Stimulated activated CD8-positive, alpha-beta memory T cell treated with anti-CD3 and anti-CD28 coated beads, Interleukin-15, amount 100 ng/mL, for 48 hours (primary cell): Measurements from ENCODE around the gene PROK2.

ENCODE experiments used
- DNase-seq, 2 donors: peaks; one replicate each; pipeline ENCODE4 v3.0.0-alpha.2; 2020; ENCODE audit warnings: low read depth in 2 of 2

PROK2 gene

DNA sequence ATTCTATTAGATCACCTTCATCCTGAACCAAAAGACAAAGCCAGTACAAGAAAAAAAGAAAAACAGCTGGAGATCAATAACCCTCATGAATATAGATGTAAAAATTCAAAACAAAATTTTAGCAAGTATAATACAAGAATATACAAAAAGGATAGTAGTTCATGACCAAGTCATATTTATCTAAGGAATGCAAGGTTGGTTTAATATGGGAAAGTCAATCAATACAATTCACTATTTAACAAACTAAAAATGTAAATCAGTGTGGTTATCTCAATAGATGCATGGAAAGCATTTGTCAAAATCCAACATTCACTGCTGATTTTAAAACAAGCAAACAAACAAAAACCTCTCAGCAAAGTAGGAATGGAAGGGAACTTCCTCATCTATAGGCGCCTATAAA is 42.3 kb downstream of the PROK2 start:
- DNase-seq = no peak

DNA sequence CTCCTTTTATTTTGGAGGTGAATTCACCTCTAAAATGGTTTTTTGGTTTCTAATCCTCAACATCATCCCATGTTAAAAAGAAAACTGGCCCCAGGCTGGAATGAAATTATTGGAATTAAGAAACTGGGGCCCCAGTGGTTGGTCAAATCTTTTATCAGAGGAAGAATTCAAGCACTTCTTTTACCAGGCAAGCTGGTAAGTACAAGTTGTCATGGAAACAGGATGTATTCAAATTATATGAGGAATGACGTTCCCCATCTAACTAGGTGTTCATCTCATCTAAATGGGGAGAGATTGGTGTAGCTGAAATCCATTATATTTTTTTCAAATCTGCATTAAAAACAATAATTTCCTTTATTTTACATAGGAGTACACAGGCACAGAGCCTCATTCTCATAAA is 50.1 kb downstream of the PROK2 start:
- DNase-seq = no peak

DNA sequence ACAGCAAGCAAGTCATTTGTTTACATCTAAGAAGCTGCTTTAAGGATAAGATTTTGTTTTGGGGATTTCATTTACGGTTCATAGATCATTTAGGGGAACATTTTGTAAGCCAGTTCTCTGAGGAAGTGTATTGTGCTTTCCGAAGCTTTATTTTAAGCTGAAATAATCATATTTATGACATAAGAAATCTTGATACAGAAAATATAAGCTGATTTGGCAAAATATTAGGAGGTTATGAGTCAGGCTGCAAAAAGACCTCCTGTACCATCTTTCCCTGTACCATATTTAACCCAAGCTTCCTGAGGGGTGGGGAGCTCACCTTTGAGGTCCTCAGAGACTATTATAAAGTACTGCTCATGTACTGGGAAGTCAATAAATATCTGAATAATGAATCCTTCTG is 51.6 kb downstream of the PROK2 start:
- no peak for DNase-seq

DNA sequence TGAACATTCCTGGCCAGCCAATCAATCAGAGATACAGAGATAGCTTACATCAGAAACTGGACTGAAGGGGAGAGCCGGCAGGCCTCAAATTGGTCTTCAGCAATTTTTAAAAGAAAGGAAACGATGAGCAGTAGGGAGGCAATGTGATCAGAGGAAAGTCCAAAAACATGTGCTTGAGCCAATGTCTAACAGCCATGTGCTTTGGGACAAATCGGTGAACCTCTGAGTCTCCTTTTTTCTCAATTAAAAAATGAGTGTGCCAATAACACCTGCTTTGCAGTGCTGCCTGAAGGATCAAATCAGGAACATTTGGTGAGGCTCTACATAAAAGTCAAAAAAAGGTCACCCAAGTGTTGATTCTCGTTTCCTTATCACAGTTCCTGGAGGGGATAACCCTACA is 52.3 kb downstream of the PROK2 start:
- no peak for DNase-seq

DNA sequence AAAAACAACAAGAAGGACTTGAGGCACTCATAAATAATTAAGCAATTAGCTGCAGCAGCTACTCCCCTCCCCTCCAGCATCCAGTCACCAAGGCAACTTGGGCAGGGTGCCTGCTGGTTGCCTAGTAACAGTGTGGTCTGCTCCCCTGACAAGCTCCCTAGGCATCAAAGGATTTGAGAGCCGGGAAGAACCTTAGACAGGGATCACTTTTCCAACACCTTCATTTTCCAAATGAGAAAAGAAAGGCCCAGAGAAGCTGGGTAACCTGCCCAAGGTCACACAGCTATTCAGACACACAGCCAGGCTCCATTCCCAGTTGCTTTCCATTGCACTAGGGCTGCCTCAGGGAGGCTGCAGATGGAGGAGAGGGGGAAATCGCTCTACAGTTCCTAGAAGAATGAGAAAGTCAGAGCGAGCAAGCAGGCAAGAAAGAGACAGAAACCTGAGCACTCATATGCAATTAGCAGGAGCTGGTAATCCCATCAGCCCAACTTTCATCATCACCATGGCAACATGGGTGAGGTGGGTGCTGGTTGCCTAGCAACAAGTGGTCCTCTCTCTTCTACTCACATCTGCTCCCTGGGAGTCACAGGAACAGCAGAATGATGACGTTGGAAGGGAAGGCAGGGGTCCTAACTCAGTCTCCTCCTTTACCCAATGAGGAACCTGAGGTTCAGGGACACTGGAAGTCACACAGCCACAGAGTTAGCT is 56.2 kb downstream of the PROK2 start:
- no peak for DNase-seq

DNA sequence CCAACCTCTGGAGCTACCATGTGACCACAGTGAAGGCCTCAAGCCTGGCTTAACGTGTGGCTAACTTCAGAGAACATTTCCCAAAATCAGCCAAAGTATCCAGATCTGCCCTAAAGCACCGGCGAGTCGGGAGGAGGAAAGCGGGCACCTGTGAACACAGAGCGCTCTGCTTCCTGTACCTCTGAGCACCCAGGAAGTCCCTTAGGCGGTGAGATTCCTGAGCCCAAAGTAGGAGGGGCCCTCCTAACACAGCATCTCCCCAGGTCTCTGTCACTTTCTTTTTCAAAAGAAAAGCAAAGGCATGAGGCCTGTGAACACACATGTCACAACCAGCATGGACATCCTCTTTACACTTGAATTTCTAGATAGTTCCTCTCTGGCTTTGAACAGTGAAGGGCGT is 58.8 kb downstream of the PROK2 start:
- no peak for DNase-seq

DNA sequence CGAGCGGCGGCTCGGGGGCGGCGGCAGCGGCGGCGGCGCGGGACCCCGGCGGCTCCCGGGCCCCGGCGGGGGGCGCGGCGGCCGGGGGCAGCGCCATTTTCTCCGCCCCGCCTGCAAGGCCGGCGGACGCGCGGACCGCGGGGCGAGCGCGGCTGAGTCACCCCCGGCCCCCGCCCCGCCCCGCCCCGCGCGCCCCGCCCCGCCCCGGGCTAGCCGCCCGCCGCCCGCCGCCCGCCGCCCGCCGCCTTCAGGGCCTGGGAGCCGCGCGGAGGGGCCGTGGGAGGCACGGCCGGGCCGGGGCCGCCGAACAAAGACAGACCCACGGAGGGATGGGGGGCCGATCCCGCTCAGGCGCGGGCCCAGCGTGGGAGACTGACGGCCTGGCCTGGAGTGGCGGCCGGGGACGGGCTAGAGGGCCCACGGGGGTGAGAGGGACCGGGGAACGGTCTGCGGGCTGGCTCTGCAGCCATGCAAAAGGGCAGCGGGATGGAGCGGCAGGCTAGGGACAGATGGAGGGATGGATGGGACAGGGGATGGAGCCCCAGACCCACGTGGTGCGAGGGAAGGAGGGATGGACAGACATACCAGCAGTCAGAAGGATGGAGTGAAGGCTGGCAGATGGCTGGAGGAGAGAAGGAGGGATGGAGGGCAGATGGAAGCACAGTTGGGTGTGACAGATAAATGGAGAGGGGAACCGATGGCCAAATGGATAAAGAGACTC is 59.5 kb downstream of the PROK2 start, which contains the start of gene EIF4E3:
TSS of gene EIF4E3 (minus strand) at position 132 of the 721 bp plus-strand sequence. CDS start at position 97, 35 bp downstream.
- DNase-seq = no peak

DNA sequence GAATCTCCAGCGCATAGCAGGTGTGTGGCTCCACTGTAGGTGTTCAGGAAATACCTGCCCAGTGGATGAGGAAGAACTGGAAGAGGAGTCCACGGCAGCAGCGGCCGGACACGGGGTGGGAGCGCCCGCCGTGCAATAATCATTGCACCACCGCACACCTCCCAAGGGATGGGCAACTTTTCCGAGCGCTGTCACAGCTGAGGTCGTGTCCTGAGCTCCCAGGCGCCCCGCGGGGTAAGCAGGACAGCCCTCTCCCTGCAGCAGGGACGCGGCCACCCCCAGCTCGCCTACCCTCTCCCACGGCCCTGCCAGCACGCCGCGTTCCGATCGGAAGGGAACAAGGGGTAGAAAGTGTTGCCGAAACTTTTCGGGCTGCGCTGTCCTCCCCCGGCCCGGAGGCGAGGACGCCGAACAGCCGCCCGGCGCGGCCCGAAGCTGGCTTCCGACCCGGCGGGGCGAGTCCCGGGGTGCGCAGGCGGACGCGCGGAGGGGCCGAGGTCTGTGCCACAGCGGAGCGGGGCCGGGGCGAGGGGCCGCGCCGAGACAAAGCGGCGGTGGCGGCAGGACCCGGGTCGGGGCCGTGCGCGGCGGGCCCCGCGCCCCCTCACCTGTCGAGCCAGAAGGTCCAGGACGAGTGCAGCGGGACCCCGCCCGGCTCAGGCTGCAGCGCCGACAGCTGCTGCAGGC is 60.2 kb downstream of the PROK2 start:
- no peak for DNase-seq

DNA sequence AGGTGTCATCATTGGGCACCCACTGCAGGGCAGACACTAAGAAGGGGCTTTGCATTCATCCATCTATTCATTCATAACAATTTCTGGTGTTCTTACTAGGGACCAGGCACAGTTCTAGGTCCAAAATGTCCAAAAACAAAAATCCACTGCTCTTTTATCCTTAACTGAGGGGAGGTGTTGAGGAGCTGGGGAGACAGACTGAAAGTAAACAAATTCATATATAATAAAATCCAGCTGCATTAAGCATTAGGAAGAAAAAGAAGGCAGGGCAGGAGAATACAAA is 60.8 kb downstream of the PROK2 start:
- no peak for DNase-seq

DNA sequence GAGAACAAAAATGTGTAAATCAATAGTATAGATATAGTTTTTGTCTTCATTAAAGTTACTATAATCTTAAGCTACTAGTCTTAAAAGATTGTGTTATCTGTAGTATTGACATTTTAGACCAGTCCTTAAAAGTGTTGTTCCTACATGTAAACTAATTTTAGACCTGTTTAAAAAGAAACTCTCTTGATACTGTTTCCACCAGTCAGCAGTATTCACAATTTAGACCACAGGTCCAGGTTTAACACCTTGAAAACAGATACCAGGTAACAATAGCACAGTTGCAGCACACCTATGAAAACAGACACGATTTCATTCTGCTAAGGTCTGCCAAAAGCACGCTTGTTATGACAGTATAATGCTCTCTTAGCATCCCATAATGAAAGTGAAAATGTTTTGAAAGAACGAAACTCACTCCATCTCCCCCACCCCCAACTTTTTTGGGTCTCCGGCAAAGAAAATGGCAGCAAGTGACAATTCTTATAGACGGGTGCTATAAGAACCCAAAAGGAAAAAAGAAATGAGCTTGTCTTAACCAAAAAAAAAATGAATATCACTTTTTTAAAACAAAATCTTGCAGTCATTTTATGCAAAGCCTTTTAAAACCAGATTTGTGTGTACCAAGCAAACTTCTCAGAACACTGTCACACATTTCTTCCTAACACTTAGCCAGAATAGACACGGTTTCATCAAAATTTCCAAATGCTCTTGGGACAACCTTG is 61.3 kb downstream of the PROK2 start:
- DNase-seq = no peak

DNA sequence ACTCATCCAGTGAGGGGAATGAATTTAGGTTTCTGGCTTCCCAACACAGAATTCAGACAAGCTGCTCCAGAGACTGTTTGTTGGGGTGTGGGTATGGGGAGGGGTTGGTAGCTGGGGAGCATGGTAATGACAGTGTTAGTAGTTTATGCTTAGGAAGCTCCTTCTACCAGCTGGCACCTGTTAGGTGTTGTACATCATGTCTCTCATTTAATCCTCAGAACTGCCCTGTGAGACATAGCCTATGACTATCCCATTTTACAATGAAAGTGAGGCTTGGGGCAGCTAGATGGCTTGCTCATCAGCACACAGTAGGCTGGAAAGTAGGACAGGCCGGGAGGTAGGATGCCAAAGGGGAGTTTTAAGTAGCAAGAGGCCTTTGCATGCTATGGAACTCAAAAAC is 62.3 kb downstream of the PROK2 start:
- DNase-seq = no peak
